AG09319 (cell line): Measurements from ENCODE around the gene UVRAG.

Experiments
- DNase-seq: peaks from one replicate; pipeline ENCODE4 v3.0.0-alpha.2; 2010; ENCODE audit warnings: low read depth; ENCODE audit errors: extremely low read depth
- CTCF ChIP-seq: IDR thresholded peaks from 2 replicates; pipeline ENCODE4 v1.5.1; 2011; ENCODE audit warnings: low read depth, mild to moderate bottlenecking, inconsistent platforms, low read length, moderate library complexity

UVRAG gene

GRCh38 chr11:75816561-75817239 is 1.7 kb downstream of the UVRAG start:
- DNase-seq = no peak

GRCh38 chr11:75820645-75821044 is 5.6 kb downstream of the UVRAG start:
- no peak for TF ChIP-seq CTCF
- no peak for DNase-seq

More at GRCh38 chr11:75816561-75817239, 1.7 kb downstream of the UVRAG start:
- TF ChIP-seq CTCF = no peak

- DNase-seq = no peak
- TF ChIP-seq CTCF = no peak
These were observed 6.2 kb downstream of the UVRAG start for GRCh38 chr11:75821202-75821601.

GRCh38 chr11:75822541-75822940 is 7.5 kb downstream of the UVRAG start:
- DNase-seq = no peak
- TF ChIP-seq CTCF = no peak

GRCh38 chr11:75823415-75823814 is 8.4 kb downstream of the UVRAG start:
- no peak for DNase-seq
- no peak for TF ChIP-seq CTCF

GRCh38 chr11:75823946-75824345 is 8.9 kb downstream of the UVRAG start:
- DNase-seq = no peak
- no peak for TF ChIP-seq CTCF

- no peak for DNase-seq
- TF ChIP-seq CTCF = no peak
These were observed 11.6 kb downstream of the UVRAG start for GRCh38 chr11:75826461-75827230.
